ENCODE results near the gene LRRC9. TPM values are rescaled to one million over a fixed set of nuclear protein-coding genes. Genes with fewer than 3 reads are reported as not detected.
A peak's percentile ranks its signal among the peaks of the same experiment; 100 is the strongest.
"Not testable (repeated sequence)": the region's sequence is repeated elsewhere in the genome, so short reads cannot be mapped to it uniquely, and the experiment has no call there.

LRRC9 gene
- total and polyA plus RNA-seq, 4 experiments from 2014 or later = 0.47 TPM; not detected in 3

- H3K4me1 Mint-ChIP-seq = peaks cover 29 to 37% (median 34%) of the 10 kb centered on the region in 4 donors
- H3K9me3 Mint-ChIP-seq; H3K27me3 ChIP-seq (ENCODE audit: insufficient read depth, low read length); H3K27me3 Mint-ChIP-seq; H3K4me3 ChIP-seq (ENCODE audit: low read length in 2 of 2); H3K36me3 ChIP-seq (ENCODE audit: insufficient read depth, low read length); H3K4me1 ChIP-seq (ENCODE audit: insufficient read depth, low read length); H3K9me3 ChIP-seq (ENCODE audit: control insufficient read depth in 1 of 2, low read length in 2 of 2); intact Hi-C loops (cut with micrococcal nuclease); H3K4me3 Mint-ChIP-seq; H3K27ac ChIP-seq (ENCODE audit: low read depth, low read length); DNase-seq; H3K27ac Mint-ChIP-seq: not testable (repeated sequence)
- H3K36me3 Mint-ChIP-seq = peaks cover 25 to 30% of the 10 kb centered on the region in 2 donors
- POLR2A ChIA-PET (ENCODE audit: partially characterized antibody) = interaction anchor here (1.1 kb wide), 1 partner anchor 63 kb away, joined by 3 read pairs; no protein-coding TSS in a partner anchor
- CTCF ChIA-PET (ENCODE audit: partially characterized antibody) = interaction anchor here (1.4 kb wide), 1 partner anchor 166 kb away, joined by 4 read pairs; no protein-coding TSS in a partner anchor
Observed at GRCh38 chr14:60099855-60100254, 179.9 kb downstream of the LRRC9 start.

- ChIA-PET CTCF (ENCODE audit: partially characterized antibody) (no interaction called here), POLR2A (ENCODE audit: partially characterized antibody) (interaction anchor here (1.5 kb wide), 1 partner anchor 64 kb away, joined by 4 read pairs; the partner anchor contains the start of gene DHRS7)
- no peak for DNase-seq
Observed at GRCh38 chr14:60101786-60102185, 181.8 kb downstream of the LRRC9 start.

GRCh38 chr14:60102389-60102788, 182.4 kb downstream of the LRRC9 start:
- POLR2A ChIA-PET (ENCODE audit: partially characterized antibody) = no interaction called here
- Histone ChIP-seq H3K27ac (ENCODE audit: low read depth, low read length) (no peak overlapping the region), H3K36me3 (ENCODE audit: insufficient read depth, low read length) (no peaks in the 10 kb centered on the region), H3K4me3 (ENCODE audit: low read length in 2 of 2) (no peak overlapping the region), H3K27me3 (ENCODE audit: insufficient read depth, low read length) (no peaks in the 10 kb centered on the region), H3K4me1 (ENCODE audit: insufficient read depth, low read length) (no peaks in the 10 kb centered on the region), H3K9me3 (ENCODE audit: control insufficient read depth in 1 of 2, low read length in 2 of 2) (no peaks in the 10 kb centered on the region)
- DNase-seq = no peak
- Mint-ChIP-seq H3K27me3 (no peaks in the 10 kb centered on the region), H3K4me1 (peaks cover 21 to 35% (median 27%) of the 10 kb centered on the region in 4 donors), H3K27ac (peak overlapping the region in 1 of 7 donors; percentile 14), H3K9me3 (no peaks in the 10 kb centered on the region), H3K4me3 (no peak overlapping the region), H3K36me3 (peaks cover 23 to 25% of the 10 kb centered on the region in 2 donors)
- CTCF ChIA-PET (ENCODE audit: partially characterized antibody) = no interaction called here
- intact Hi-C loops (cut with micrococcal nuclease) = no loop called here

More at GRCh38 chr14:60101786-60102185, 181.8 kb downstream of the LRRC9 start:
- Histone ChIP-seq H3K27ac (ENCODE audit: low read depth, low read length) (no peak overlapping the region), H3K4me3 (ENCODE audit: low read length in 2 of 2) (no peak overlapping the region), H3K36me3 (ENCODE audit: insufficient read depth, low read length) (peaks cover 4% of the 10 kb centered on the region), H3K4me1 (ENCODE audit: insufficient read depth, low read length) (no peaks in the 10 kb centered on the region), H3K27me3 (ENCODE audit: insufficient read depth, low read length) (no peaks in the 10 kb centered on the region), H3K9me3 (ENCODE audit: control insufficient read depth in 1 of 2, low read length in 2 of 2) (no peaks in the 10 kb centered on the region)
- peaks cover 21 to 37% (median 28%) of the 10 kb centered on the region in 4 donors for H3K4me1 Mint-ChIP-seq
- H3K36me3 Mint-ChIP-seq = peaks cover 27 to 30% of the 10 kb centered on the region in 2 donors
- H3K4me3 Mint-ChIP-seq = no peak overlapping the region
- H3K27ac Mint-ChIP-seq = no peak overlapping the region
- no peaks in the 10 kb centered on the region for H3K27me3 Mint-ChIP-seq
- intact Hi-C loops (cut with micrococcal nuclease) = no loop called here
- H3K9me3 Mint-ChIP-seq = no peaks in the 10 kb centered on the region

- Histone ChIP-seq H3K27me3 (ENCODE audit: insufficient read depth, low read length) (no peaks in the 10 kb centered on the region), H3K9me3 (ENCODE audit: control insufficient read depth in 1 of 2, low read length in 2 of 2) (no peaks in the 10 kb centered on the region), H3K36me3 (ENCODE audit: insufficient read depth, low read length) (no peaks in the 10 kb centered on the region), H3K27ac (ENCODE audit: low read depth, low read length) (no peak overlapping the region), H3K4me1 (ENCODE audit: insufficient read depth, low read length) (no peaks in the 10 kb centered on the region), H3K4me3 (ENCODE audit: low read length in 2 of 2) (no peak overlapping the region)
- H3K27me3 Mint-ChIP-seq = no peaks in the 10 kb centered on the region
- no peak for DNase-seq
- ChIA-PET CTCF (ENCODE audit: partially characterized antibody) (interaction anchor here (0.6 kb wide), 1 partner anchor 71 kb away, joined by 3 read pairs; no protein-coding TSS in a partner anchor), POLR2A (ENCODE audit: partially characterized antibody) (no interaction called here)
- peaks cover 16 to 44% (median 29%) of the 10 kb centered on the region in 4 donors for H3K4me1 Mint-ChIP-seq
- H3K4me3 Mint-ChIP-seq = no peak overlapping the region
- intact Hi-C loops (cut with micrococcal nuclease) = no loop called here
- H3K9me3 Mint-ChIP-seq = peaks cover 0 to 3% (median 0%) of the 10 kb centered on the region in 8 donors
- H3K27ac Mint-ChIP-seq = peak overlapping the region in 3 of 7 donors; percentile 31 to 72 (median 70)
- H3K36me3 Mint-ChIP-seq = peaks cover 25 to 32% of the 10 kb centered on the region in 2 donors
Observed at GRCh38 chr14:60106339-60106738, 186.4 kb downstream of the LRRC9 start.

GRCh38 chr14:60107477-60107876, 187.5 kb downstream of the LRRC9 start:
- H3K27ac ChIP-seq (ENCODE audit: low read depth, low read length) = no peak overlapping the region

GRCh38 chr14:60111732-60112131, 191.8 kb downstream of the LRRC9 start:
- Histone ChIP-seq H3K27me3 (ENCODE audit: insufficient read depth, low read length) (no peaks in the 10 kb centered on the region), H3K27ac (ENCODE audit: low read depth, low read length) (no peak overlapping the region), H3K9me3 (ENCODE audit: control insufficient read depth in 1 of 2, low read length in 2 of 2) (no peaks in the 10 kb centered on the region), H3K4me3 (ENCODE audit: low read length in 2 of 2) (no peak overlapping the region), H3K36me3 (ENCODE audit: insufficient read depth, low read length) (peaks cover 8% of the 10 kb centered on the region), H3K4me1 (ENCODE audit: insufficient read depth, low read length) (no peaks in the 10 kb centered on the region)
- Mint-ChIP-seq H3K9me3 (peaks cover 0 to 3% (median 0%) of the 10 kb centered on the region in 8 donors), H3K27me3 (no peaks in the 10 kb centered on the region), H3K4me3 (no peak overlapping the region), H3K36me3 (peaks cover 41 to 44% of the 10 kb centered on the region in 2 donors), H3K4me1 (peaks cover 13 to 28% (median 18%) of the 10 kb centered on the region in 4 donors), H3K27ac (peak overlapping the region in 1 of 7 donors; percentile 8)
- intact Hi-C loops (cut with micrococcal nuclease) = no loop called here
- CTCF ChIA-PET (ENCODE audit: partially characterized antibody) = no interaction called here
- POLR2A ChIA-PET (ENCODE audit: partially characterized antibody) = no interaction called here
- DNase-seq = no peak

More at GRCh38 chr14:60107477-60107876, 187.5 kb downstream of the LRRC9 start:
- Mint-ChIP-seq H3K4me3 (no peak overlapping the region), H3K27ac (peak overlapping the region in 3 of 7 donors; percentile 42 to 50 (median 46)), H3K36me3 (peaks cover 25 to 34% of the 10 kb centered on the region in 2 donors), H3K9me3 (peaks cover 0 to 3% (median 0%) of the 10 kb centered on the region in 8 donors), H3K27me3 (no peaks in the 10 kb centered on the region), H3K4me1 (peaks cover 11 to 37% (median 23%) of the 10 kb centered on the region in 4 donors)
- no peaks in the 10 kb centered on the region for H3K4me1 ChIP-seq (ENCODE audit: insufficient read depth, low read length)
- no peak for DNase-seq
- no peaks in the 10 kb centered on the region for H3K36me3 ChIP-seq (ENCODE audit: insufficient read depth, low read length)
- no peak overlapping the region for H3K4me3 ChIP-seq (ENCODE audit: low read length in 2 of 2)
- intact Hi-C loops (cut with micrococcal nuclease) = no loop called here
- no peaks in the 10 kb centered on the region for H3K9me3 ChIP-seq (ENCODE audit: control insufficient read depth in 1 of 2, low read length in 2 of 2)
- ChIA-PET CTCF (ENCODE audit: partially characterized antibody) (no interaction called here), POLR2A (ENCODE audit: partially characterized antibody) (no interaction called here)
- no peaks in the 10 kb centered on the region for H3K27me3 ChIP-seq (ENCODE audit: insufficient read depth, low read length)
